Mesenchymal stem cell (in vitro differentiated cells and primary cell): ENCODE measurements around the gene CHMP4B.
A peak's percentile ranks its signal among the peaks of the same experiment; 100 is the strongest.
"Not testable (repeated sequence)": the region's sequence is repeated elsewhere in the genome, so short reads cannot be mapped to it uniquely, and the experiment has no call there.

ENCODE experiments used
- DNase-seq: peaks from one replicate; pipeline ENCODE4 v3.0.0-alpha.2; 2013
- H2AFZ ChIP-seq: one replicate; pipeline ENCODE4 v1.6.1; 2013; ENCODE audit warnings: low read depth, mild to moderate bottlenecking, control low read depth, inconsistent platforms, low read length, moderate library complexity
- H2AK5ac ChIP-seq: 2 replicates; pipeline ENCODE4 v1.6.1; 2013; ENCODE audit warnings: low read length, moderate library complexity, mild to moderate bottlenecking, inconsistent platforms; ENCODE audit not compliant: severe bottlenecking
- H2BK120ac ChIP-seq: one replicate; pipeline ENCODE4 v1.6.1; 2013; ENCODE audit warnings: low read depth, mild to moderate bottlenecking, inconsistent platforms, low read length, moderate library complexity
- H2BK12ac ChIP-seq, 2 experiments: one replicate each; pipeline ENCODE4 v1.6.1; 2013; ENCODE audit warnings: inconsistent platforms in 2 of 2, low read length in 2 of 2, mild to moderate bottlenecking in 2 of 2, moderate library complexity in 2 of 2, control low read depth in 1 of 2
- H2BK15ac ChIP-seq: one replicate; pipeline ENCODE4 v1.6.1; 2013; ENCODE audit warnings: mild to moderate bottlenecking, low read depth, inconsistent platforms; ENCODE audit not compliant: poor library complexity, severe bottlenecking
- H2BK5ac ChIP-seq: 2 replicates; pipeline ENCODE4 v1.6.1; 2013; ENCODE audit warnings: low read depth, mild to moderate bottlenecking, low read length, control low read depth, inconsistent platforms; ENCODE audit not compliant: poor library complexity, severe bottlenecking
- H3K14ac ChIP-seq, 2 experiments: one replicate each; pipeline ENCODE4 v1.6.1; 2013; ENCODE audit warnings: inconsistent platforms in 2 of 2, low read length in 2 of 2, control low read depth in 1 of 2, mild to moderate bottlenecking in 1 of 2, moderate library complexity in 1 of 2
- H3K18ac ChIP-seq, 2 experiments: one replicate each; pipeline ENCODE4 v1.6.1; 2013; ENCODE audit warnings: inconsistent platforms in 2 of 2, low read length in 2 of 2, control low read depth in 1 of 2, low read depth in 1 of 2, mild to moderate bottlenecking in 1 of 2
- H3K23ac ChIP-seq, 2 experiments: one replicate each; pipeline ENCODE4 v1.6.1; 2013; ENCODE audit warnings: inconsistent platforms in 2 of 2, low read length in 2 of 2, mild to moderate bottlenecking in 2 of 2, moderate library complexity in 2 of 2, control low read depth in 1 of 2
- H3K27ac ChIP-seq: 2 replicates; pipeline ENCODE4 v1.5.1; 2013; ENCODE audit warnings: mild to moderate bottlenecking, moderate library complexity, low read length, control low read depth, inconsistent platforms; ENCODE audit not compliant: poor library complexity, severe bottlenecking
- H3K27me3 ChIP-seq, 2 experiments: 2 replicates each; pipeline versions ENCODE4 v1.6.1 to v1.7.0; 2013; ENCODE audit warnings: low read length in 2 of 2, mild to moderate bottlenecking in 2 of 2, moderate library complexity in 2 of 2, control low read depth in 1 of 2, inconsistent platforms in 1 of 2; ENCODE audit not compliant: control insufficient read depth in 1 of 2, insufficient read depth in 1 of 2
- H3K36me3 ChIP-seq, 2 experiments: 2 replicates each; pipeline versions ENCODE4 v1.6.1 to v1.7.0; 2013; ENCODE audit warnings: low read length in 2 of 2, control low read depth in 1 of 2, inconsistent platforms in 1 of 2, low read depth in 1 of 2, mild to moderate bottlenecking in 1 of 2; ENCODE audit not compliant: insufficient read depth in 2 of 2, control insufficient read depth in 1 of 2
- H3K4ac ChIP-seq, 2 experiments: one replicate each; pipeline ENCODE4 v1.6.1; 2013; ENCODE audit warnings: inconsistent platforms in 2 of 2, low read length in 2 of 2, mild to moderate bottlenecking in 2 of 2, moderate library complexity in 2 of 2, control low read depth in 1 of 2, low read depth in 1 of 2
- H3K4me1 ChIP-seq: 2 replicates; pipeline ENCODE4 v1.6.1; 2013; ENCODE audit warnings: low read depth, low read length, control low read depth; ENCODE audit not compliant: control insufficient read depth, insufficient read depth
- H3K4me2 ChIP-seq: 2 replicates; pipeline ENCODE4 v1.6.1; 2013; ENCODE audit warnings: low read length, mild to moderate bottlenecking, inconsistent platforms; ENCODE audit not compliant: poor library complexity, severe bottlenecking
- H3K4me3 ChIP-seq, 2 experiments: 2 replicates each; pipeline versions ENCODE4 v1.5.1 to v1.7.0; 2013; ENCODE audit warnings: low read length in 2 of 2, mild to moderate bottlenecking in 2 of 2, control low read depth in 1 of 2, low read depth in 1 of 2; ENCODE audit not compliant: insufficient read depth in 1 of 2
- H3K79me1 ChIP-seq: replicated peaks from 2 replicates; pipeline ENCODE4 v1.6.1; 2013; ENCODE audit warnings: mild to moderate bottlenecking, control low read depth, low read length, inconsistent platforms; ENCODE audit not compliant: poor library complexity, severe bottlenecking
- H3K9ac ChIP-seq: 2 replicates; pipeline ENCODE4 v1.7.0; 2013; ENCODE audit warnings: mild to moderate bottlenecking, low read length, moderate library complexity
- H3K9me3 ChIP-seq: 2 replicates; pipeline ENCODE4 v1.7.0; 2013; ENCODE audit warnings: mild to moderate bottlenecking, low read length; ENCODE audit not compliant: control insufficient read depth
- H4K8ac ChIP-seq: one replicate; pipeline ENCODE4 v1.6.1; 2013; ENCODE audit warnings: inconsistent platforms, mild to moderate bottlenecking, low read length, moderate library complexity
- H4K91ac ChIP-seq: one replicate; pipeline ENCODE4 v1.6.1; 2013; ENCODE audit warnings: mild to moderate bottlenecking, low read length, inconsistent platforms
- WGBS: methylation state at CpG from one replicate; pipeline ENCODE4 v1.1.7; 2013; ENCODE audit warnings: mixed read lengths; 5-methylcytosine and 5-hydroxymethylcytosine counted together

The CHMP4B gene

DNA sequence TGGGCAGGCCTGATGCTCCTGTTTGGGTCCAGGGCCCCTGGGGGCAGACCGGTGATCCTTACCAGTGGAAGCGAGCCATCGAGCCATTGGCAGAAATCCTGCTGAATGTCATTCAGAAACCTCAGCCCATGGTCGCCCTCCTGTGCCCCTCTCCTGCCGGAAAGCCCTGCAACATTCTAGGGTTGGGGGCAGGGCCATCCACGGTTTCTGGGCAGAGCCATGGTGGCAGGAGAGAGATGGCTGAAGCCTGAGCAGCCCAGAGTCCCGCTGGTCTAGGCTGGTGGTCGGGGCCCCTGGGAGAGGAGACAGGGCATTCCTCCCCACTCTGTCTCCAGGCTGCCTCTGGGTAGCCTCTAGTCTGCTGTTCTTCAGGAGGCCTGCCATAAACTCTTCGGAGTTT, 19.6 kb upstream of the CHMP4B start:
- Histone ChIP-seq H3K79me1 (no peaks in the 10 kb centered on the region), H3K18ac (no peak overlapping the region), H3K4me2 (no peak overlapping the region), H3K36me3 (peaks cover 0 to 14% of the 10 kb centered on the region in 2 experiments), H3K23ac (no peak overlapping the region), H3K4me1 (peaks cover 15% of the 10 kb centered on the region), H4K91ac (peak overlapping the region; percentile 35), H3K14ac (no peak overlapping the region), H2BK120ac (no peak overlapping the region), H3K27me3 (no peaks in the 10 kb centered on the region), H3K9me3 (no peaks in the 10 kb centered on the region), H2AFZ (no peak overlapping the region), H3K9ac (no peak overlapping the region), H2BK12ac (no peak overlapping the region), H3K27ac (no peak overlapping the region), H2BK5ac (no peak overlapping the region), H2BK15ac (no peak overlapping the region), H3K4ac (no peak overlapping the region), H4K8ac (no peak overlapping the region), H2AK5ac (no peak overlapping the region), H3K4me3 (no peak overlapping the region)
- WGBS: 95% methylated on average over 9 of the region's 9 CpGs
- DNase-seq: no peak

DNA sequence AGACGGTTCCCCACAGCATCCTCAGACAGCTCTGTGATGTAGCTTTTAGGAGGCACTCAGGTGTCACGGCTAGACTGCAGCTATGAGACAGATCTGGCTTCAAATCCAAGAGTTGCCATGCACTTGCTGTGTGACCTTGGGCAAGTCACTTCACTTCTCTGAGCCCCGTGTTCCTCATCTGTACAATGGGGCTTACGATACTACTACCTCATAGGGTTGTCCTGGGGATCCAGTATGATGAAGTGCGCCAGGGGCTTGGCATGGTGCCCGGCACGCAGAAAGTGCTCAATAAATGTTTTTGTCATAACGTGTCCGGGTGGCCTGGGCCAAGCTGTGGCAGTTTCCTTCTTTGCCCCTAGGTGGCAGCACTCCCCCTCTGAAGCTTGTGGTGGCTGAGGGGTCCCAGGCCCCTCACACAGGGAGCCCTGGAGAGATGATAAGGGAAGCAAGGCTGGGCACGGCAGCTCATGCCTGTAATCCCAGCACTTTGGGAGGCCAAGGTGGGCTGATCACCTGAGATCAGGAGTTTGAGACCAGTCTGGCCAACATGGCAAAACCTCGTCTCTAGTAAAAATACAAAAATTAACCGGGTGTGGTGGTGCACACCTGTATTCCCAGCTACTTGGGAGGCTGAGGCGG, 19.1 kb upstream of the CHMP4B start:
- Histone ChIP-seq H2AFZ (no peak overlapping the region), H2BK15ac (no peak overlapping the region), H3K4me1 (peaks cover 15% of the 10 kb centered on the region), H3K9ac (no peak overlapping the region), H3K27me3 (no peaks in the 10 kb centered on the region), H3K79me1 (no peaks in the 10 kb centered on the region), H3K36me3 (peaks cover 0 to 14% of the 10 kb centered on the region in 2 experiments), H3K9me3 (no peaks in the 10 kb centered on the region), H4K91ac (no peak overlapping the region), H4K8ac (no peak overlapping the region), H3K4ac (no peak overlapping the region), H3K4me3 (no peak overlapping the region), H2AK5ac (no peak overlapping the region), H2BK12ac (no peak overlapping the region), H2BK120ac (no peak overlapping the region), H3K27ac (no peak overlapping the region), H3K18ac (no peak overlapping the region), H3K14ac (no peak overlapping the region), H2BK5ac (no peak overlapping the region), H3K23ac (no peak overlapping the region), H3K4me2 (no peak overlapping the region)
- peak; percentile 45 for DNase-seq
- 79% methylated on average over 13 of the region's 13 CpGs for WGBS

DNA sequence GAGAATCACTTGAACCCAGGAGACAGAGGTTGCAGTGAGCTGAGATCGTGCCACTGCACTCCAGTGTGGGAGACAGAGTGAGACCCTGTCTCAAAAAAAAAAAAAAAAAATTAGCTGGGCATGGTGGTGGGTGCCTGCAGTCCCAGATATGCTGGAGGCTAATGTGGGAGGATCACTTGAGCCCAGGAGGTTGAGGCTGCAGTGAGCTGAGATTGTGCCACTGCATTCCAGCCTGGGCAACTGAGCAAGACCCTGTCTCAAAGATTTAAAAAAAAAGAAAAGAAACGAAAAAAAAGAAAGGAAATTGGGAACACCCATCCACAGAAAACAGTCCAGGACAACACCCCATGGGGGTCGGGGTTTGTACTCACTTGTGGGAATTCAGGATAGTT, 18.6 kb upstream of the CHMP4B start:
- H3K14ac ChIP-seq, H3K9me3 ChIP-seq, H2BK5ac ChIP-seq, H3K4me2 ChIP-seq, H3K23ac ChIP-seq, H3K79me1 ChIP-seq, DNase-seq, H2AK5ac ChIP-seq, H3K4me3 ChIP-seq, H3K27me3 ChIP-seq, H3K18ac ChIP-seq, H2AFZ ChIP-seq, H3K27ac ChIP-seq, H2BK15ac ChIP-seq, H2BK12ac ChIP-seq, H3K4ac ChIP-seq, H2BK120ac ChIP-seq, H4K91ac ChIP-seq: not testable (repeated sequence)
- H4K8ac ChIP-seq: peak overlapping the region; percentile 91
- 48% methylated on average over 2 of the region's 3 CpGs for WGBS
- H3K36me3 ChIP-seq: peaks cover 0 to 14% of the 10 kb centered on the region in 2 experiments
- peaks cover 15% of the 10 kb centered on the region for H3K4me1 ChIP-seq
- H3K9ac ChIP-seq: peak overlapping the region; percentile 48

DNA sequence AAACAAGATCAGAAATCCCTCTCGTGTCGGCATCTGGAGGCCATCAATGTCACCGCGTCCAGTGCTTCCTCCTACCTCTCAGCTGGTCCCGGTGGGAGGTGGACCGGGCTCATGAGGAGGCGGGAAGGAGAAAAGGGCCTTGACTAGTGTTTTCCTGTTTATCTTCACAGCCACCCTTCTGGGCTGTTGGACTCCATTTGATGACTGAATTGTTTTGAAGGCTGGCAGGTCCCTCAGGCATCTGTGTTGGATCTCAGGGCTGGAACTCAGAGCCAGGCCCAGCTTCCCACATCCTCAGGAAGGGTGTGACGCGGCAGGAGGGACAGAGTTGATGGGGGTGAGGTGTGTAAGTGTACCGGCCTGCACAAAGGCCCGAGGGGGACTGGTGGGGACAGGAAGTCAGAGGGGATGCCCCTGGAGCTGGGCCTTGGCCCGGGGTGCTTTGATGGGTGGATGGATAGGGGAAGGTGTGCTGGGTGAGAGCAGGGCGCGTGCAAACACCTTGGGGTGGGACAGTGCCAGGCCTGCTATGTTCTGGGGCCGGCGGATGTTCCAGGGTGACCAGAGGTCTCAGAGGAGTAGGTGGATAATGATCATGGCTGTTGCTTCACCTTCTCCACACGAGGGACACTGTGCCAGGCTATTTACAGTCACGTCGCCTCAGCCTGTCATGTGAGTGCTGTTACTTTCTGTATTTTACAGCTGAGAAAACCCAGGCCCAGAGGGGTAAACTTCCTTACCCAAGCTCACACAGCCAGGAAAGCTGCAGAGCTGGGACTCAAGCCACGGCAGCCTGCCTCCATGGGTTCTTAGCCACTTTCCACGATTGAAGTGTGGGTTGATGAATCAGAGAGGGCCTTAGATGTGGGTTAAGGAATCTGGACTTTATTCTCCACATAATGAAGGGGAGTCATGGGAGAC, 17.9 kb upstream of the CHMP4B start:
- Histone ChIP-seq H3K27me3 (no peaks in the 10 kb centered on the region), H3K9ac (peak overlapping the region; percentile 48), H3K4me3 (no peak overlapping the region), H3K4ac (peak overlapping the region in 1 of 2 experiments; percentile 15), H2BK15ac (no peak overlapping the region), H2BK12ac (peak overlapping the region; percentile 28 to 74), H4K91ac (peak overlapping the region; percentile 44), H3K4me1 (peaks cover 14% of the 10 kb centered on the region), H3K4me2 (no peak overlapping the region), H3K9me3 (no peaks in the 10 kb centered on the region), H3K79me1 (no peaks in the 10 kb centered on the region), H2BK120ac (no peak overlapping the region), H3K36me3 (peaks cover 0 to 14% of the 10 kb centered on the region in 2 experiments), H4K8ac (peak overlapping the region; percentile 91), H3K14ac (no peak overlapping the region), H3K18ac (peak overlapping the region; percentile 35 to 67), H2AK5ac (no peak overlapping the region), H2AFZ (no peak overlapping the region), H3K23ac (no peak overlapping the region), H3K27ac (no peak overlapping the region), H2BK5ac (no peak overlapping the region)
- WGBS: 31% methylated on average over 21 of the region's 21 CpGs
- peak; percentile 65 for DNase-seq
